ENCODE measurements around the gene PRR33.

Gene PRR33

DNA sequence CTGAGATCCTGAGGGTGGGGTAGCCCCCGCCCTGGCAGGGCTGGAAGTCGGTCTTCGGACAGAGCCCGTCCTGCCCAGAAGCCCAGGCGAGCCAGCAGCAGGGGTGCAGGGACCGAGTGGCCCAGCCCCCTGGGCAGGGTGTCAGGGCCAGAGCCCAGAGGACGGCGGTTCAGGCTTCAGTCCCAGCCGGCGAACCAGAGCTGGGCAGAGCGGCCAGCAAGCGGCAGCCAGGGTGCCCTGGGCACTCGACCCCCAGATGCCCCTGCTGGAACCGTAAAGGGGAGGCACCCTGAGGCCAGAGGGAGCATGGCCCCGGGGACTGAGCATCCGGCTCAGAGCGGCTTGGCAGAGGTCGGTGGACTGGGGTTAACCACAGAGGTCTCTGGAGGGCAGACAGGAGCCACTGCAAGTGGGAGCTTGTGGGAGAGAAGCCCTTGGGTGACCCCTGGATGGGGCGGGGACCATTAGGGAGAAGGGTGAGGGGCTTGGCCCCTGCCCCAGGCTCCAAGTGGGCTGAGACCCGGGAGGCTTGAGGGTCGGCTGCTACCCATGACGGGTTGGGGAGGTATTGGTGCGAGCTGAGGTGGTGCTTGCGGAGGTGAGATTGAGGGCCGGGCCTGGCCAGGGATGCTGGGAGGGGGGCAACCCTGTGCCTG is 22.9 kb downstream of the PRR33 start:
- TF ChIP-seq, protein P1, sequence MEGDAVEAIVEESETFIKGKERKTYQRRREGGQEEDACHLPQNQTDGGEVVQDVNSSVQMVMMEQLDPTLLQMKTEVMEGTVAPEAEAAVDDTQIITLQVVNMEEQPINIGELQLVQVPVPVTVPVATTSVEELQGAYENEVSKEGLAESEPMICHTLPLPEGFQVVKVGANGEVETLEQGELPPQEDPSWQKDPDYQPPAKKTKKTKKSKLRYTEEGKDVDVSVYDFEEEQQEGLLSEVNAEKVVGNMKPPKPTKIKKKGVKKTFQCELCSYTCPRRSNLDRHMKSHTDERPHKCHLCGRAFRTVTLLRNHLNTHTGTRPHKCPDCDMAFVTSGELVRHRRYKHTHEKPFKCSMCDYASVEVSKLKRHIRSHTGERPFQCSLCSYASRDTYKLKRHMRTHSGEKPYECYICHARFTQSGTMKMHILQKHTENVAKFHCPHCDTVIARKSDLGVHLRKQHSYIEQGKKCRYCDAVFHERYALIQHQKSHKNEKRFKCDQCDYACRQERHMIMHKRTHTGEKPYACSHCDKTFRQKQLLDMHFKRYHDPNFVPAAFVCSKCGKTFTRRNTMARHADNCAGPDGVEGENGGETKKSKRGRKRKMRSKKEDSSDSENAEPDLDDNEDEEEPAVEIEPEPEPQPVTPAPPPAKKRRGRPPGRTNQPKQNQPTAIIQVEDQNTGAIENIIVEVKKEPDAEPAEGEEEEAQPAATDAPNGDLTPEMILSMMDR (IDR thresholded peaks at IDR 0.05; ENCODE audit: insufficient read depth, low read length, missing control alignments): no peak
- DNase-seq (ENCODE audit: low read depth, low spot score): no peak
- ChIA-PET POLR2A (no interaction called here), CTCF (interaction anchor here (3.4 kb wide), 1 partner anchor 14 kb away, joined by 18 read pairs; no protein-coding TSS in a partner anchor)
- no peak overlapping the region for H3K4me3 ChIP-seq (ENCODE audit: low read depth, low read length)

DNA sequence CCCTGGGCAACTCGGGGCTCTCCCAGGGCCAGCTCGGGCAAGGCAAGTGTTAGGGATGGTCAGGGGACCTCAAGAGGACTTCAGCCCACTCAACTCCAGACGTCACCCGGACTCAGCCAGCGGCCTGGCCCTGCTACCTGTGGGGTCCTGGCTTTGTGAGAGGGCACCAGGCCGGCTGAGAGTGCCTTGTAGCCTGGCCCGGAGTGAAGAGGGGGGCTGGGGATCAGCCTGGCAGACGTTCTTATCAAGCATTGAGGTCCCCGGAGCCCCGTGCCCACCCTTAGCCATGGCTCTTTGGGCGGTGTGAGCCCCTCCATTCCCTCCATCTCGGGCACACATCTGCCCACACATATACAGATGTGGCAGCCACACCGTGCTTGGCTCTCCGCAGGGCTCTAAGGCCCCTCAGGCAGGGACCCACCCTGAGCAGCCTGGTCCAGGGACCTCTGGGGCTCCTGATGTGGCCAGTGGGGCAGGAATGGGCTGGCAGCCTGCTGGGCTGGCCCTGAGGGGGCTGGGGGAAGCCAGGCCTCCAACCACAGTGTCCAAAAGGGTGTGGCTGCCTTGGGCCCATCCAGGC is 23.5 kb downstream of the PRR33 start:
- H3K4me3 ChIP-seq (ENCODE audit: low read depth, low read length): no peak overlapping the region
- POLR2A ChIA-PET: no interaction called here
- CTCF ChIA-PET: interaction anchor here (3.4 kb wide), 1 partner anchor 14 kb away, joined by 18 read pairs; no protein-coding TSS in a partner anchor
- DNase-seq (ENCODE audit: low read depth, low spot score): no peak
- TF ChIP-seq, protein P1 (IDR thresholded peaks at IDR 0.05; ENCODE audit: insufficient read depth, low read length, missing control alignments): no peak

DNA sequence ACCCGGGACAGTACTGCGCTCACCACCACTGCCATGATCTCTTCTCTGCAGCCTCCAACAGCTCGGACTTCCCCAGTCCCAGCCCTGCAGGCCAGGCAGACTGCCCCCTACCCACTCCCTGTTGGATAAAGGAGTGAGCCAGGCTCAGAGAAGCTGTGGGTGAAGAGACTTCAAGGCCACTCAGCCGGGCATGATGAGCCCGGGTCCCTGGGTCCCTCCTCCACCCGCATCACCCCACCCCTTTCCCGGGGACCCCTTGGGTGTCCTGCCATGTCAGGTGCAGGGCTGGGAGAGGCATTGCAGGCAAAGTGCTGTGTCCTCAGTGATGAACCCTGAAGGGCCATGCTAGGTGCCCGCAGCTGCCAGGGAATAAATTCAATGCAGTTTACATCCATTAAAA is 24.3 kb downstream of the PRR33 start:
- ChIA-PET POLR2A (no interaction called here), CTCF (interaction anchor here (2.1 kb wide), 1 partner anchor 15 kb away, joined by 10 read pairs; no protein-coding TSS in a partner anchor)
- DNase-seq (ENCODE audit: low read depth, low spot score): no peak
- TF ChIP-seq, protein P1 (IDR thresholded peaks at IDR 0.05; ENCODE audit: insufficient read depth, low read length, missing control alignments): no peak
- no peak overlapping the region for H3K4me3 ChIP-seq (ENCODE audit: low read depth, low read length)

DNA sequence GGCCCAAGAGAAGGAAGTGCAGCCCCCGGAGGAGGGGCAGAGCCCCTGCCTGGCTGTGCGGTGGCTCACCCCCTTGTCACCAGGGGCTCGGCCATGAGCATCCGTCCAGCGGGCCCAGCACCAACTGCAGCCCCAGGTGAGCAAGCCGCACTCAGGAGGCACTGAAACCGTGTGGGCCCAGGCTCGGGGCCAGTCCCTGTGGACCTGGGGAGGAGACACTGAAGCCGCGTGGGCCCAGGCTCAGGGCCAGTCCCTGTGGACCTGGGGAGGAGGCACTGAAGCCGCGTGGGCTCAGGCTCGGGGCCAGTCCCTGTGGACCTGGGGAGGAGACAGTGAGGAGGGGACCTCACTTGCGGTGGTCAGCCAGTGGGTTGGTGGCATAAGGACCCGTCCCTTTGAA is 24.9 kb downstream of the PRR33 start:
- CTCF ChIA-PET: interaction anchor here (2.1 kb wide), 1 partner anchor 16 kb away, joined by 10 read pairs; no protein-coding TSS in a partner anchor
- no peak overlapping the region for H3K4me3 ChIP-seq (ENCODE audit: low read depth, low read length)
- POLR2A ChIA-PET: no interaction called here
- DNase-seq (ENCODE audit: low read depth, low spot score): no peak
- TF ChIP-seq, protein P1 (IDR thresholded peaks at IDR 0.05; ENCODE audit: insufficient read depth, low read length, missing control alignments): no peak

DNA sequence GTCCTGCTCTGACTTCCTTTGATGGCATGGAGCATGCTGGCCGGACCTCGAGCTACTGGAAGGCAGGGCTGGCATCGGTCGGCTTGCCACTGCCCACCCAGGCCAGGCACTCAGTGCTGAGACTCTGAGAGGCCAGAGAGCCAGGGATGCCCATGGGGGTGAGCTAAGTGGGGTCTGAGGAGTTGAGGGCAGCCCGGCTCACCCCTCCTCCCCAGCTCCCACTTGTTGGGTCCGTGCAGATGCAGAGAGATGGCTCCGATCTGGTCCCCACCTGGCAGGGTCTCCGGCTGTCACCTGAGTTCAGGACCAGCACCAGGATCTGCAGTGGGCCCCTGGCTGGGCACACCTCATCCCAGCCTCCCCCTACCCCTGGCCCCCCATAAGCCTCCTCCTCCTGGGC is 25.5 kb downstream of the PRR33 start:
- H3K4me3 ChIP-seq (ENCODE audit: low read depth, low read length): no peak overlapping the region
- DNase-seq (ENCODE audit: low read depth, low spot score): no peak
- TF ChIP-seq, protein P1 (IDR thresholded peaks at IDR 0.05; ENCODE audit: insufficient read depth, low read length, missing control alignments): no peak
- ChIA-PET CTCF (interaction anchor here (0.7 to 2.1 kb wide), 2 partner anchors 16 to 172 kb away, joined by 4 to 10 read pairs; no protein-coding TSS in a partner anchor), POLR2A (no interaction called here)

DNA sequence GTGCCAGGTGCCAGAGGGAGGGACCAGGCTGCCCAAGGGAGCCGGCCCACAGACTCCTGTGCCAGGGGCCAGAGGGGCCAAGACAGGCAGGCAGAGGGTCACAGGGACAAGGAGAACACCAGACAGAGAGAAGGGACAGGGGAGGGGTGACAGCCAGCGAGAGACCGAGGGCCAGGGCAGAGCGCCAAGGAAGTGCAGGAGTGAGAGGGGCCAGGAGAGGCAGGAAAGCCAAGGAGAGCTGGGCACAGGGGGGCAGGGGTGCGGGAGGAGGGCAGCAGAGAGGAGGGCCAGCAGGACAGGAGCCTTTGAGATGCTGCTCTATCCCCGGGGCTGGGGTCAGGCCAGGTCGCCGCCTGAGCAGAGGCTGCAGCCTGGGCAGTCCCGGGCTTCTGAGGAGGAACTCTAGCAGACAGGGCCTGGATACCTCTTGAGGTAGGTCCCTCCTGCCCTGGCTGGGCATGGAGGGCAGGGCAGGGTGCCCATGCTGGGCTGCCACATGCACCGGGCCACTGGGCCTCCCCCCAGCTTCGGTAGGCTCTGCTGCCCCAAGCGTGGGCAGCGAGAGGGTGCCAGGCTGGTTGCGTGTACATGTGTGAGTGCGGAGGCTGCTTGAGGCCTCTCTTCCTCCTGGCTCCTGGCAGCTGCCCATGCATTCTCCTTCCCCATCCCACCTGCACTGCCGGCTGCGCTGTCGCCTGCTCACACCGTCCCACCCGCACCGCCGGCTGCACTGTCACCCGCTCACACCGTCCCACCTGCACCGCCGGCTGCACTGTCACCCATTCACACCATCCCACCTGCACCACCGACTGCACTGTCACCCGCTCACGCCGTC is 26.6 kb downstream of the PRR33 start:
- TF ChIP-seq, protein P1 (IDR thresholded peaks at IDR 0.05; ENCODE audit: insufficient read depth, low read length, missing control alignments): no peak
- no peak overlapping the region for H3K4me3 ChIP-seq (ENCODE audit: low read depth, low read length)
- POLR2A ChIA-PET: no interaction called here
- no peak for DNase-seq (ENCODE audit: low read depth, low spot score)
- CTCF ChIA-PET: no interaction called here
